Heart left ventricle (tissue), 16 donors: ENCODE data around the gene UBR1. TPM values are rescaled to one million over a fixed set of nuclear protein-coding genes. Genes with fewer than 3 reads are reported as not detected.
A peak's percentile ranks its signal among the peaks of the same experiment; 100 is the strongest.
"Not testable (repeated sequence)": the region's sequence is repeated elsewhere in the genome, so short reads cannot be mapped to it uniquely, and the experiment has no call there.

ENCODE experiments used
- ATAC-seq, 4 donors: fragments of 200-7000 bp; cut with Tn5 transposase; one replicate each; pipeline ENCODE4 v1.9.1; 2020 to 2022; ENCODE audit warnings: moderate library complexity in 4 of 4, mild to moderate bottlenecking in 3 of 4, moderate number of reproducible peaks in 1 of 4
- DNase-seq, 5 donors: peaks; one replicate each; pipeline ENCODE4 v3.0.0-alpha.2; 2020
- H3K27ac ChIP-seq, 12 donors: fragments of 200-600 bp; sonication (generic) in 4 of 12; one replicate each; pipeline versions ENCODE4 v1.5.0 to v1.8.0; 2016 to 2022; ENCODE audit warnings: mild to moderate bottlenecking in 2 of 12
- H3K27me3 ChIP-seq, 9 donors: fragments of 200-600 bp; sonication (generic) in 2 of 9; one replicate each; pipeline versions ENCODE4 v1.5.1 to v1.8.0; 2016 to 2022; ENCODE audit warnings: mild to moderate bottlenecking in 3 of 9
- H3K36me3 ChIP-seq, 9 donors: fragments of 200-600 bp; sonication (generic) in 2 of 9; one replicate each; pipeline versions ENCODE4 v1.5.0 to v1.8.0; 2018 to 2022; ENCODE audit warnings: mild to moderate bottlenecking in 2 of 9
- H3K4me1 ChIP-seq, 12 donors: fragments of 200-600 bp; sonication (generic) in 4 of 12; one replicate each; pipeline versions ENCODE4 v1.5.0 to v1.8.0; 2016 to 2022; ENCODE audit warnings: mild to moderate bottlenecking in 3 of 12
- H3K4me3 ChIP-seq, 12 donors: fragments of 200-600 bp; sonication (generic) in 4 of 12; one replicate each; pipeline versions ENCODE4 v1.5.0 to v1.8.0; 2017 to 2022; ENCODE audit warnings: mild to moderate bottlenecking in 9 of 12, moderate library complexity in 4 of 12
- H3K9me3 ChIP-seq, 12 donors: fragments of 200-600 bp; sonication (generic) in 4 of 12; one replicate each; pipeline versions ENCODE4 v1.5.0 to v1.8.0; 2016 to 2022; ENCODE audit warnings: mild to moderate bottlenecking in 1 of 12
- POLR2A ChIP-seq, 2 donors: fragments of 450-650 bp; IDR thresholded peaks; one replicate each; pipeline ENCODE4 v1.6.1; 2017; ENCODE audit warnings: antibody characterized with exemption in 2 of 2, mild to moderate bottlenecking in 2 of 2, moderate library complexity in 2 of 2
- WGBS, 4 donors: extraction: QIAGEN DNeasy Blood & Tissue Kit in 2 of 4; methylation state at CpG; one replicate each; pipeline versions ENCODE4 v1.1.5 to v1.1.7; 2013 to 2018; 5-methylcytosine and 5-hydroxymethylcytosine counted together
- intact Hi-C, 10 donors: fragments of 100-400 bp; cut with DNase I; formaldehyde crosslinking; loops; one replicate each; pipeline versions ENCODE4 v1.11.1 to v1.14.2; 2022
- polyA plus RNA-seq, 2 donors: library from polyadenylated mRNA; stranded (reverse); fragments of 200-250 nt; gene quantifications; one replicate each; pipeline ENCODE4 v1.2.3, GENCODE V29; 2013
- total RNA-seq, 9 donors: library from RNA; depleted of rRNA in 2 of 9; stranded (reverse); fragments of >200 nt in 2 of 9; fragmentation: NEBNext Ultra II Directional in 3 of 9; extraction: Animal tissue kit (Norgen Biotek cat#: 25700) in 3 of 9; gene quantifications; one replicate each; pipeline versions ENCODE4 v1.1.0 to v1.2.4, GENCODE V29; 2016 to 2023
- TF ChIP-seq, protein P1 (sequence below), 12 donors: fragments of 200-600 bp; sonication (generic) in 4 of 12; IDR thresholded peaks; one replicate each; pipeline versions ENCODE4 v1.5.0 to v1.8.0; 2018 to 2022; ENCODE audit warnings: antibody characterized with exemption in 12 of 12, mild to moderate bottlenecking in 5 of 12
- donor health status: ischemic (EF 13 %, LVEDD 7.1; RV severe dilation, severe dysfunction).
- donor health status: healthy with polysubstance abuse.
- donor health status: DM: no; HTN: yes; CAD: no.
- donor health status: DM: no; HTN: no; CAD: no.
- donor health status: ischemic (EF 25% LVEDD 6.9; RV normal size, moderate dysfunction).
- donor health status: ischemic (EF 25% LVEDD 5.7; RV mildly dilated, moderate dysfunction).
- donor health status: healthy.
- donor health status: DM: yes; HTN: yes; CAD: no.
- donor health status: ischemic (EF 35%, LVEDD 5.7; RV mildly dilated, moderate dysfunction).
- donor health status: nonischemic (EF 11% LVEDD 7.7; RV severe dilation, severe dysfunction).
- donor health status: DM: yes; HTN: yes; CAD: no.
- donor health status: PGD.
- donor health status: ischemic (EF 29% LVEDD 5.4; RV normal size, mild dysfunction).
- donor health status: nonischemic (EF 23%, LVEDD 6.1; RV moderate dilation, normal function).

The UBR1 gene
- total and polyA plus RNA-seq, 11 donors: 4.9 to 38.9 (median 25.0) TPM

DNA sequence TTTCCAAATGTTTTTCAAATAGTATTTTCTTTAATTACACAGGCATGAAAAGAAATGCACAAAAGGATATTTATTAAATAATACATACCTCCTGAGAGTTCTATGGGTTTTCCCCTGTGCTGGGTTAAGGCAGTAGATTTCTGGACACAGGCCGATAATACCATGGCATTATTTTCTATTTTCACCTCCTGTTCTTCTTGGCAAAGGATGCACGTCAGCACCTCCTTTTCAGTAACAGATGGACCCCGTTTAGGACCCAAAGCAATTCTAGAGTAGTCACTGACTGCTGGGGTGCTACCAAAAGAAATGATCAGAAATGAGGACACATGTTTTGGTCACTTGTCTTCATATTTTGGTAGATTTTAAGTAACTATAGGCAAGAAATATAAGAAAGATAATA lies 98.8 kb downstream of the UBR1 start:
- Histone ChIP-seq H3K36me3 (peaks cover 0 to 82% (median 71%) of the 10 kb centered on the region in 9 donors), H3K27ac (no peak overlapping the region), H3K27me3 (no peaks in the 10 kb centered on the region), H3K9me3 (no peaks in the 10 kb centered on the region), H3K4me3 (no peak overlapping the region), H3K4me1 (peaks cover 0 to 5% (median 0%) of the 10 kb centered on the region in 12 donors)
- 51 to 58% (median 54%) methylated on average over 3 of the region's 3 CpGs for WGBS, 4 donors
- intact Hi-C loops: loop anchor here in 1 of 10 donors (10.0 kb wide), 1 partner anchor 58 kb away; no protein-coding TSS in a partner anchor
- DNase-seq (no peak), ATAC-seq (no peak)
- TF ChIP-seq POLR2A (IDR thresholded peaks at IDR 0.05): no peak
- TF ChIP-seq, protein P1, sequence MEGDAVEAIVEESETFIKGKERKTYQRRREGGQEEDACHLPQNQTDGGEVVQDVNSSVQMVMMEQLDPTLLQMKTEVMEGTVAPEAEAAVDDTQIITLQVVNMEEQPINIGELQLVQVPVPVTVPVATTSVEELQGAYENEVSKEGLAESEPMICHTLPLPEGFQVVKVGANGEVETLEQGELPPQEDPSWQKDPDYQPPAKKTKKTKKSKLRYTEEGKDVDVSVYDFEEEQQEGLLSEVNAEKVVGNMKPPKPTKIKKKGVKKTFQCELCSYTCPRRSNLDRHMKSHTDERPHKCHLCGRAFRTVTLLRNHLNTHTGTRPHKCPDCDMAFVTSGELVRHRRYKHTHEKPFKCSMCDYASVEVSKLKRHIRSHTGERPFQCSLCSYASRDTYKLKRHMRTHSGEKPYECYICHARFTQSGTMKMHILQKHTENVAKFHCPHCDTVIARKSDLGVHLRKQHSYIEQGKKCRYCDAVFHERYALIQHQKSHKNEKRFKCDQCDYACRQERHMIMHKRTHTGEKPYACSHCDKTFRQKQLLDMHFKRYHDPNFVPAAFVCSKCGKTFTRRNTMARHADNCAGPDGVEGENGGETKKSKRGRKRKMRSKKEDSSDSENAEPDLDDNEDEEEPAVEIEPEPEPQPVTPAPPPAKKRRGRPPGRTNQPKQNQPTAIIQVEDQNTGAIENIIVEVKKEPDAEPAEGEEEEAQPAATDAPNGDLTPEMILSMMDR (IDR thresholded peaks at IDR 0.05): no peak

GRCh38 chr15:43004886-43005595 lies 100.8 kb downstream of the UBR1 start:
- intact Hi-C loops: loop anchor here in 1 of 10 donors (10.0 kb wide), 1 partner anchor 60 kb away; no protein-coding TSS in a partner anchor
- not testable (repeated sequence) for ATAC-seq, H3K9me3 ChIP-seq, H3K4me3 ChIP-seq, H3K27me3 ChIP-seq, DNase-seq, H3K4me1 ChIP-seq, H3K27ac ChIP-seq
- H3K36me3 ChIP-seq: peaks cover 0 to 80% (median 65%) of the 10 kb centered on the region in 9 donors
- 93 to 98% (median 95%) methylated on average over 14 to 42 of the region's 42 CpGs for WGBS, 4 donors

DNA sequence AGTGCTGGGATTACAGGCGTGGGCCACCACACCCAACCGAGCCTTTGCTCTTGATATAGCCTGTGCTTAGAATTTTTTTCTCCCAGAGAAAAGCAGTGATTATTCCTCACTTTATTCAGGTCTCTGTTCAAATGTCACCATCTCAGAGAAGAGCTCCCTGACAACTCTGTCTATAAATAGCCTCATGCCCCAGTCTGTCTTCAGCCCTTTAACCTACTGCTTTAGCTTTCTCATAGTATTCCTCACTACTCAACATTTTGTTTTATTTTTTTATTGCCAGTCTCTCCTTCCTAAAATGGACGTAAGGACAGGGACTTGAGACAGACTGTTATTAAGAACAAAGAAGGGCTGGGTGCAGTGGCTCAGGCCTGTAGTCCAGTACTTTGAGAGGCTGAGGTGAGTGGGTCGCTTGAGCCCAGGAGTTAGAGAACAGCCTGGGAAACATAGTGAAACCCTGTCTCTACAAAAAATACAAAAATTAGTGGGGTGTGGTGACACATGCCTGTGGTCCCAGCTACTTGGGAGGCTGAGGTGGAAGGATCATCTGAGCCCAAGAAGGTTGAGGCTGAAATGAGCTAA lies 106.5 kb downstream of the UBR1 start:
- H3K27me3 ChIP-seq: no peaks in the 10 kb centered on the region
- WGBS, 4 donors: 83 to 90% (median 86%) methylated on average over 4 of the region's 4 CpGs
- H3K4me3 ChIP-seq: no peak overlapping the region
- TF ChIP-seq POLR2A (IDR thresholded peaks at IDR 0.05): no peak
- TF ChIP-seq, protein P1 (IDR thresholded peaks at IDR 0.05): no peak
- no peaks in the 10 kb centered on the region for H3K9me3 ChIP-seq
- peaks cover 0 to 88% (median 66%) of the 10 kb centered on the region in 9 donors for H3K36me3 ChIP-seq
- H3K4me1 ChIP-seq: peaks cover 0 to 8% (median 0%) of the 10 kb centered on the region in 12 donors
- H3K27ac ChIP-seq: peak overlapping the region in 7 of 12 donors; percentile 23 to 61 (median 40)
- no peak for DNase-seq
- intact Hi-C loops: no loop called here
- ATAC-seq: peak in 3 of 4 donors; percentile 62 to 79 (median 72)

DNA sequence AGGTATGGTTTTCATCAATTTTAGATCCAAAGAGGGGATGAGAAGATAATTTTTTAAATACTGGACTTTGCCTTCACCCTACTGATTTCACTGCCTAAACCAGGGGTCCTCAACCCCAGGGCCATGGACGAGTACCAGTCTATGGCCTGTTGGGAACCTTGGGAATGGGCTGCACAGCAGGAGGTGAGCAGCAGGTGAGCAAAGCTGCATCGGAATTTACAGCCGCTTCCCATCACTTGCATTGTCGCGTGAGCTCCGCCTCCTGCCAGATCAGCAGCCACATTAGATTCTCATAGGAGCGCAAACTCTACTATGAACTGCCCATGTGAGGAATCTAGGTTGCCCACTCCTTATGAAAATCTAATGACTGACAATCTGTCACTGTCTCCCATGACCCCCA lies 109.0 kb downstream of the UBR1 start:
- no peaks in the 10 kb centered on the region for H3K27me3 ChIP-seq
- WGBS, 4 donors: 94 to 98% (median 95%) methylated on average over 7 of the region's 7 CpGs
- TF ChIP-seq POLR2A (IDR thresholded peaks at IDR 0.05): no peak
- TF ChIP-seq, protein P1 (IDR thresholded peaks at IDR 0.05): no peak
- H3K9me3 ChIP-seq: no peaks in the 10 kb centered on the region
- DNase-seq (no peak), ATAC-seq (no peak)
- intact Hi-C loops: no loop called here
- H3K4me3 ChIP-seq: no peak overlapping the region
- H3K27ac ChIP-seq: no peak overlapping the region
- peaks cover 0 to 81% (median 53%) of the 10 kb centered on the region in 9 donors for H3K36me3 ChIP-seq
- H3K4me1 ChIP-seq: peaks cover 0 to 8% (median 0%) of the 10 kb centered on the region in 12 donors
